HCT116 (cell line): Measurements from ENCODE around the gene RABEPK. TPM values are rescaled to one million over a fixed set of nuclear protein-coding genes. Genes with fewer than 3 reads are reported as not detected.
A peak's percentile ranks its signal among the peaks of the same experiment; 100 is the strongest.

Experiments used
- ATAC-seq: fragments of 200-7000 bp; cut with Tn5 transposase; 2 replicates; pipeline ENCODE4 v1.9.1; 2020; ENCODE audit warnings: mild to moderate bottlenecking, moderate library complexity
- BruUV-seq: library from RNA; stranded (reverse); fragments of 400-500 nt; replicated peaks from 2 replicates; lab custom pipeline; 2021; lab: Mats Ljungman, UMichigan
- CTCF ChIA-PET: fragments of 300-600 bp; sonication (Branson Sonifier 250); formaldehyde crosslinking; loops from one replicate; lab custom pipeline; 2021; ENCODE audit warnings: antibody characterized with exemption; lab: Charles Lee
- POLR2A ChIA-PET: fragments of 300-600, 350-600 bp; sonication (Branson Sonifier 250); formaldehyde crosslinking; loops from one replicate; lab custom pipeline; 2021; ENCODE audit warnings: antibody characterized with exemption; lab: Charles Lee
- RAD21 ChIA-PET, 2 experiments: fragments of 300-600 bp; sonication (Branson Sonifier 250); formaldehyde crosslinking; loops; one replicate each; lab custom pipeline; 2023; ENCODE audit warnings: low total read pairs in 2 of 2; ENCODE audit not compliant: uncharacterized antibody in 2 of 2, unreplicated experiment in 2 of 2, low non-redundant PET in 1 of 2; lab: Charles Lee
- DNase-seq: peaks from one replicate; pipeline ENCODE4 v3.0.0-alpha.2; 2010; ENCODE audit warnings: low read depth, low spot score
- H2AFZ ChIP-seq: fragments of 200-600 bp; shearing (Covaris generic), sonication (generic); 2 replicates; pipeline ENCODE4 v1.6.1; 2017; ENCODE audit warnings: low read depth, mixed run types, mixed read lengths, antibody characterized with exemption, low read length; ENCODE audit not compliant: poor library complexity, severe bottlenecking
- H3K27ac ChIP-seq: 2 replicates; pipeline ENCODE4 v1.5.1; 2012; ENCODE audit warnings: low read depth, low read length
- H3K27me3 ChIP-seq: fragments of 200-600 bp; sonication (generic); 2 replicates; pipeline ENCODE4 v1.6.1; 2016; ENCODE audit warnings: mixed run types, low read length, mixed read lengths; ENCODE audit not compliant: insufficient read depth
- H3K36me3 ChIP-seq, 2 experiments: fragments of 200-500 bp in 1 of 2; fragments of 200-600 bp in 1 of 2; sonication (Bioruptor generic) in 1 of 2; sonication (generic) in 1 of 2; 2 replicates each; pipeline versions ENCODE4 v1.5.1 to v1.6.1; 2014 to 2016; ENCODE audit warnings: low read length in 2 of 2, inconsistent platforms in 1 of 2, mixed read lengths in 1 of 2, mixed run types in 1 of 2; ENCODE audit not compliant: insufficient read depth in 2 of 2, control insufficient read depth in 1 of 2
- H3K4me1 ChIP-seq, 2 experiments: fragments of 200-600 bp in 1 of 2; sonication (generic) in 1 of 2; 2 replicates each; pipeline versions ENCODE4 v1.5.1 to v1.6.1; 2012 to 2017; ENCODE audit warnings: low read length in 2 of 2, inconsistent platforms in 1 of 2, mild to moderate bottlenecking in 1 of 2, mixed read lengths in 1 of 2, mixed run types in 1 of 2, moderate library complexity in 1 of 2; ENCODE audit not compliant: insufficient read depth in 2 of 2, control insufficient read depth in 1 of 2
- H3K4me2 ChIP-seq: fragments of 200-600 bp; sonication (generic); 2 replicates; pipeline ENCODE4 v1.6.1; 2017; ENCODE audit warnings: mixed run types, low read length, mixed read lengths
- H3K4me3 ChIP-seq, 2 experiments: fragments of 200-600 bp in 1 of 2; sonication (generic) in 1 of 2; replicated peaks in 1 of 2; 2 replicates each; pipeline ENCODE4 v1.5.1; 2011 to 2016; ENCODE audit warnings: low read length in 2 of 2, control low read depth in 1 of 2, low read depth in 1 of 2, mild to moderate bottlenecking in 1 of 2, mixed read lengths in 1 of 2, mixed run types in 1 of 2
- H3K79me2 ChIP-seq: fragments of 200-600 bp; sonication (generic); 2 replicates; pipeline ENCODE4 v1.6.1; 2017; ENCODE audit warnings: mild to moderate bottlenecking, mixed run types, low read length, moderate library complexity, mixed read lengths; ENCODE audit not compliant: insufficient read depth
- H3K9ac ChIP-seq: fragments of 200-600 bp; sonication (generic); 2 replicates; pipeline ENCODE4 v1.6.1; 2016; ENCODE audit warnings: low read length, mixed read lengths
- H3K9me2 ChIP-seq: fragments of 200-600 bp; sonication (generic), shearing (Covaris generic); 2 replicates; pipeline ENCODE4 v1.6.1; 2017; ENCODE audit warnings: mixed run types, mild to moderate bottlenecking, moderate library complexity; ENCODE audit not compliant: insufficient read depth
- H3K9me3 ChIP-seq, 2 experiments: fragments of 200-500 bp in 1 of 2; fragments of 200-600 bp in 1 of 2; sonication (Bioruptor generic) in 1 of 2; sonication (generic) in 1 of 2; 2 replicates each; pipeline ENCODE4 v1.6.1; 2014 to 2017; ENCODE audit warnings: low read length in 2 of 2, mixed read lengths in 2 of 2, inconsistent platforms in 1 of 2, low read depth in 1 of 2, mild to moderate bottlenecking in 1 of 2, mixed run types in 1 of 2, moderate library complexity in 1 of 2; ENCODE audit not compliant: control insufficient read depth in 1 of 2, insufficient read depth in 1 of 2
- H4K20me1 ChIP-seq: fragments of 200-600 bp; sonication (generic), shearing (Covaris generic); 2 replicates; pipeline ENCODE4 v1.6.1; 2017; ENCODE audit warnings: mixed run types, mild to moderate bottlenecking, moderate library complexity; ENCODE audit not compliant: insufficient read depth
- ATF3 ChIP-seq: IDR thresholded peaks from 2 replicates; pipeline ENCODE4 v1.6.1; 2012
- CEBPB ChIP-seq: IDR thresholded peaks from 2 replicates; pipeline ENCODE4 v1.6.1; 2012; ENCODE audit warnings: low read depth
- EGR1 ChIP-seq: IDR thresholded peaks from 2 replicates; pipeline ENCODE4 v1.6.1; 2012; ENCODE audit warnings: low read depth
- ELF1 ChIP-seq: IDR thresholded peaks from 2 replicates; pipeline ENCODE4 v1.6.1; 2012; ENCODE audit warnings: low read depth, borderline replicate concordance
- EZH2 ChIP-seq: fragments of 200-600 bp; sonication (generic); IDR thresholded peaks from 2 replicates; pipeline ENCODE4 v1.6.1; 2017; ENCODE audit warnings: antibody characterized with exemption, mixed run types
- EZH2phosphoT487 ChIP-seq: fragments of 200-600 bp; IDR thresholded peaks from 2 replicates; pipeline ENCODE4 v1.6.1; 2018; ENCODE audit warnings: antibody characterized with exemption, borderline replicate concordance
- FOSL1 ChIP-seq: IDR thresholded peaks from 2 replicates; pipeline ENCODE4 v1.6.1; 2012; ENCODE audit warnings: low read depth
- JUND ChIP-seq: IDR thresholded peaks from 2 replicates; pipeline ENCODE4 v1.6.1; 2012
- MAX ChIP-seq: IDR thresholded peaks from 2 replicates; pipeline ENCODE4 v1.6.1; 2012
- POLR2AphosphoS5 ChIP-seq: IDR thresholded peaks from 2 replicates; pipeline ENCODE4 v1.6.1; 2011; ENCODE audit warnings: mild to moderate bottlenecking, low read depth, low read length, moderate library complexity
- RAD21 ChIP-seq: IDR thresholded peaks from 2 replicates; pipeline ENCODE4 v1.6.1; 2012; ENCODE audit warnings: low read depth, mild to moderate bottlenecking
- REST ChIP-seq: IDR thresholded peaks from 2 replicates; pipeline ENCODE4 v1.6.1; 2012; ENCODE audit warnings: low read depth
- SIN3A ChIP-seq: IDR thresholded peaks from 2 replicates; pipeline ENCODE4 v1.6.1; 2012; ENCODE audit warnings: low read depth
- SP1 ChIP-seq: IDR thresholded peaks from 2 replicates; pipeline ENCODE4 v1.6.1; 2012; ENCODE audit warnings: low read depth
- ZFX ChIP-seq: fragments of 450-650 bp; IDR thresholded peaks from 2 replicates; pipeline ENCODE4 v1.6.1; 2017
- intact Hi-C: fragments of 100-400 bp; cut with micrococcal nuclease; formaldehyde crosslinking; loops from 2 replicates; pipeline ENCODE4 v1.10.0; 2022
- total RNA-seq: library from RNA; stranded (reverse); gene quantifications from one replicate; pipeline ENCODE4 v1.2.1, GENCODE V29; 2021; ENCODE audit not compliant: unreplicated experiment

Gene RABEPK
- total RNA-seq, 1 experiment from 2014 or later = 48.3 TPM

- intact Hi-C loops = no loop called here
- Histone ChIP-seq H4K20me1 (peaks cover 27% of the 10 kb centered on the region), H3K4me1 (peaks cover 27 to 44% of the 10 kb centered on the region in 2 experiments), H3K27me3 (no peaks in the 10 kb centered on the region), H3K9me3 (no peaks in the 10 kb centered on the region), H3K9me2 (no peaks in the 10 kb centered on the region), H3K4me3 (peak overlapping the region; percentile 97 to 99), H3K9ac (peak overlapping the region; percentile 77), H3K4me2 (peak overlapping the region; percentile 78), H2AFZ (no peak overlapping the region), H3K27ac (peak overlapping the region; percentile 84), H3K36me3 (peaks cover 31 to 35% of the 10 kb centered on the region in 2 experiments), H3K79me2 (peaks cover 47% of the 10 kb centered on the region)
- TF ChIP-seq EGR1 (no peak), EZH2phosphoT487 (no peak), RAD21 (no peak), SP1 (no peak), CEBPB (no peak)
- ChIA-PET CTCF (no interaction called here), RAD21 (no interaction called here), POLR2A (interaction anchor here (0.6 to 5.3 kb wide), 36 partner anchors 7 to 1360 kb away, joined by 3 to 54 read pairs (median 5); partner anchors contain the start of genes ARPC5L, GAPVD1, NR6A1 and RABEPK)
- ATAC-seq (peak; percentile 23), DNase-seq (no peak)
- TSS peak; percentile 93 for BruUV-seq
These were observed 41.8 kb downstream of the RABEPK start for GRCh38 chr9:125241863-125242739.

- CTCF ChIA-PET = interaction anchor here (1.7 kb wide), 1 partner anchor 18 kb away, joined by 5 read pairs; the partner anchor contains the start of gene GAPVD1
- TF ChIP-seq ELF1 = no peak
- no peak for TF ChIP-seq EZH2phosphoT487
- TF ChIP-seq JUND = no peak
- TF ChIP-seq SIN3A = no peak
- TF ChIP-seq ATF3 = no peak
- no peak for TF ChIP-seq CEBPB
- TF ChIP-seq FOSL1 = no peak
- TF ChIP-seq EZH2 = no peak
- TF ChIP-seq EGR1 = no peak
- no peak for TF ChIP-seq REST
- no peak for TF ChIP-seq MAX
- no peak for TF ChIP-seq ZFX
- no peak for TF ChIP-seq POLR2AphosphoS5
These were observed 43.5 kb downstream of the RABEPK start for GRCh38 chr9:125243792-125244260.

More at GRCh38 chr9:125243792-125244260, 43.5 kb downstream of the RABEPK start:
- Histone ChIP-seq H3K36me3 (peaks cover 14 to 17% of the 10 kb centered on the region in 2 experiments), H3K4me3 (peak overlapping the region in 1 of 2 experiments; percentile 99; a peak in 1 of 4 replicates), H3K27me3 (no peaks in the 10 kb centered on the region), H3K79me2 (peaks cover 29% of the 10 kb centered on the region), H4K20me1 (peaks cover 16% of the 10 kb centered on the region), H3K27ac (peak overlapping the region; percentile 84), H3K4me2 (peak overlapping the region; percentile 78), H3K9me2 (no peaks in the 10 kb centered on the region), H2AFZ (peak overlapping the region; percentile 64), H3K4me1 (peaks cover 27 to 44% of the 10 kb centered on the region in 2 experiments), H3K9me3 (no peaks in the 10 kb centered on the region), H3K9ac (peak overlapping the region; percentile 77; the same call in 1 of the 2 replicates)
- no peak for ATAC-seq
- POLR2A ChIA-PET = interaction anchor here (0.8 to 5.3 kb wide), 5 partner anchors 8 to 118 kb away, joined by 4 to 54 read pairs (median 6); partner anchors contain the start of gene GAPVD1
- RAD21 ChIA-PET = no interaction called here
- intact Hi-C loops = no loop called here
- DNase-seq = no peak
- no TSS peak for BruUV-seq
